Activated gamma-delta T cell treated with anti-CD3 and anti-CD28 coated beads, Interleukin-2, amount 50 U/mL, for 16 hours (primary cell): ENCODE data around the gene PCDHB8.
"Not testable (repeated sequence)": the region's sequence is repeated elsewhere in the genome, so short reads cannot be mapped to it uniquely, and the experiment has no call there.

Experiments used
- DNase-seq: peaks from one replicate; pipeline ENCODE4 v3.0.0-alpha.2; 2020; ENCODE audit warnings: low read depth

PCDHB8 gene

DNA sequence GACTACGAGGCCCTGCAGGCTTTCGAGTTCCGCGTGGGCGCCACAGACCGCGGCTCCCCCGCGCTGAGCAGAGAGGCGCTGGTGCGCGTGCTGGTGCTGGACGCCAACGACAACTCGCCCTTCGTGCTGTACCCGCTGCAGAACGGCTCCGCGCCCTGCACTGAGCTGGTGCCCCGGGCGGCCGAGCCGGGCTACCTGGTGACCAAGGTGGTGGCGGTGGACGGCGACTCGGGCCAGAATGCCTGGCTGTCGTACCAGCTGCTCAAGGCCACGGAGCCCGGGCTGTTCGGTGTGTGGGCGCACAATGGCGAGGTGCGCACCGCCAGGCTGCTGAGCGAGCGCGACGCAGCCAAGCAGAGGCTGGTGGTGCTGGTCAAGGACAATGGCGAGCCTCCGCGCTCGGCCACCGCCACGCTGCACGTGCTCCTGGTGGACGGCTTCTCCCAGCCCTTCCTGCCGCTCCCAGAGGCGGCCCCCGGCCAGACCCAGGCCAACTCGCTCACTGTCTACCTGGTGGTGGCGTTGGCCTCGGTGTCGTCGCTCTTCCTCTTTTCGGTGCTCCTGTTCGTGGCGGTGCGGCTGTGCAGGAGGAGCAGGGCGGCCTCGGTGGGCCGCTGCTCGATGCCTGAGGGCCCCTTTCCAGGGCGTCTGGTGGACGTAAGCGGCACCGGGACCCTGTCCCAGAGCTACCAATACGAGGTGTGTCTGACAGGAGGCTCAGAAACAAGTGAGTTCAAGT, 6.7 kb downstream of the PCDHB8 start:
- DNase-seq, result not testable (repeated sequence)

DNA sequence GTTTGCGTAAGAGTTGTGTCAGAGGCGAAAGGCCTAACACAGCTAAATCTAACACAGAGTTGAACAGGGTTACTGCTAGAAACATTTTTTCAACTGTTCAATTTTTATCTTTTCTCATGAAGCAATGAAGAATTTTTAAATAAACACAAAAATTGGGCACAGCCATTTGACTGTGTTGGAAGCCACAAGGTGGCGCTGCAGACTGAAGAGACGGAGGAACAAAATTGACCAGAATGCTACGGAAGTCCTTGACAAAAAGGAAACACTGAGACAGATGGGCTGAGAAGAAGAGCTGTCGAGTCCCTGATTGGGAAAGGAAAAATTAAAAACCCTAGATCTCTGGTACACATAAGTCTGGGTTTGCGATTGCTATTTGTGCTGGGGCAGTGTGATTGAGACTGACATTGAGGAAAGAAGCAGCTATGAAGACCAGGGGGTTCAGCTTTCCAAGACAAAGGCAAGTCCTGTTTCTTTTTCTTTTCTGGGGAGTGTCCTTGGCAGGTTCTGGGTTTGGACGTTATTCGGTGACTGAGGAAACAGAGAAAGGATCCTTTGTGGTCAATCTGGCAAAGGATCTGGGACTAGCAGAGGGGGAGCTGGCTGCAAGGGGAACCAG, 9.4 kb downstream of the PCDHB8 start, which contains the start of gene PCDHB9:
Gene PCDHB9 (plus strand): TSS at position 265 of the 616 bp plus-strand sequence. CDS start 158 bp downstream, at position 423.
- DNase-seq, result no peak

DNA sequence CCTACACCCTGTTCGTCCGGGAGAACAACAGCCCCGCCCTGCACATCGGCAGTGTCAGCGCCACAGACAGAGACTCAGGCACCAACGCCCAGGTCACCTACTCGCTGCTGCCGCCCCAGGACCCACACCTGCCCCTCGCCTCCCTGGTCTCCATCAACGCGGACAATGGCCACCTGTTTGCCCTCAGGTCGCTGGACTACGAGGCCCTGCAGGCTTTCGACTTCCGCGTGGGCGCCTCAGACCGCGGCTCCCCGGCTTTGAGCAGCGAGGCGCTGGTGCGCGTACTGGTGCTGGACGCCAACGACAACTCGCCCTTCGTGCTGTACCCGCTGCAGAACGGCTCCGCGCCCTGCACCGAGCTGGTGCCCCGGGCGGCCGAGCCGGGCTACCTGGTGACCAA, 11.1 kb downstream of the PCDHB8 start:
- not testable (repeated sequence) for DNase-seq

DNA sequence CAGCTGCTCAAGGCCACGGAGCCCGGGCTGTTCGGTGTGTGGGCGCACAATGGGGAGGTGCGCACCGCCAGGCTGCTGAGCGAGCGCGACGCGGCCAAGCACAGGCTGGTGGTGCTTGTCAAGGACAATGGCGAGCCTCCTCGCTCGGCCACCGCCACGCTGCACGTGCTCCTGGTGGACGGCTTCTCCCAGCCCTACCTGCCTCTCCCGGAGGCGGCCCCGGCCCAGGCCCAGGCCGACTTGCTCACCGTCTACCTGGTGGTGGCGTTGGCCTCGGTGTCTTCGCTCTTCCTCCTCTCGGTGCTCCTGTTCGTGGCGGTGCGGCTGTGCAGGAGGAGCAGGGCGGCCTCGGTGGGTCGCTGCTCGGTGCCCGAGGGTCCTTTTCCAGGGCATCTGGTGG, 11.5 kb downstream of the PCDHB8 start:
- DNase-seq, result not testable (repeated sequence)

DNA sequence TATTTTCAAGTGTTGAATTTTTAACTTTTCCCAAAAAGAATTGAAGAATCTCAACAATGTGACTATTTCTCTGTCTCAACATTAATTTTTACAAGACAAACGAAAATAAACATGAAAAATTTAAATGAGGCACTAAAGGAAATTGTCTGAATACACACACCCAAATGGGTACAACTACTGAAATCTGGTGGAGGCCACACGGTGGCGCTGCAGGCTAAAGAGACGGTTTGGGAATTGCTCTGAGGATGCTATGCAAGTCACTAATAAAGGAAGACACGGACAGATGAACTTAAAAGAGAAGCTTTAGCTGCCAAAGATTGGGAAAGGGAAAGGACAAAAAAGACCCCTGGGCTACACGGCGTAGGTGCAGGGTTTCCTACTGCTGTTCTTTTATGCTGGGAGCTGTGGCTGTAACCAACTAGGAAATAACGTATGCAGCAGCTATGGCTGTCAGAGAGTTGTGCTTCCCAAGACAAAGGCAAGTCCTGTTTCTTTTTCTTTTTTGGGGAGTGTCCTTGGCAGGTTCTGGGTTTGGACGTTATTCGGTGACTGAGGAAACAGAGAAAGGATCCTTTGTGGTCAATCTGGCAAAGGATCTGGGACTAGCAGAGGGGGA, 14.6 kb downstream of the PCDHB8 start, which contains the start of gene PCDHB10:
Gene PCDHB10 (plus strand): TSS at position 244 of the 616 bp plus-strand sequence. CDS start 200 bp downstream, at position 444.
- no peak for DNase-seq

DNA sequence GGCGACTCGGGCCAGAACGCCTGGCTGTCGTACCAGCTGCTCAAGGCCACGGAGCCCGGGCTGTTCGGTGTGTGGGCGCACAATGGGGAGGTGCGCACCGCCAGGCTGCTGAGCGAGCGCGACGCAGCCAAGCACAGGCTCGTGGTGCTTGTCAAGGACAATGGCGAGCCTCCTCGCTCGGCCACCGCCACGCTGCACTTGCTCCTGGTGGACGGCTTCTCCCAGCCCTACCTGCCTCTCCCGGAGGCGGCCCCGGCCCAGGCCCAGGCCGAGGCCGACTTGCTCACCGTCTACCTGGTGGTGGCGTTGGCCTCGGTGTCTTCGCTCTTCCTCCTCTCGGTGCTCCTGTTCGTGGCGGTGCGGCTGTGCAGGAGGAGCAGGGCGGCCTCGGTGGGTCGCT, 16.7 kb downstream of the PCDHB8 start:
- DNase-seq, result not testable (repeated sequence)

DNA sequence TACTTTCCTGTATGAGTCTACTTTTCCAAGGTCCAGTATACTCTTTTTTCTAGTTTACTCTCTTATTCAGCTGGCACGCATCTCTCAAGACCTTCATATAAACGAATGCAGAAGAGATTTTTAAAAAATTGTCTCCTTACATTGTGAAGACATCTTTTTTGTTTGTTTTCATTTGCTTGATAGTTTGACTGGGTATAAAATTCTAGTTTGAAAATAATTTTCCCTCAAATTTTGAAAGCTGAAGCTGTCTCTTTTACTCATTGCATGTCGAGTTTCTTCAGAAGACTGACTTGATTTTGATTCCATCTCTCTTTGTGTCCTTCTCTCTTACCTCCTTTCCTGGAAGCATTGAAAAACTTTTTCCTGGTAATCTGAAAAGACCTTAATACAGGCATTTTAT, 18.8 kb downstream of the PCDHB8 start:
- no peak for DNase-seq

DNA sequence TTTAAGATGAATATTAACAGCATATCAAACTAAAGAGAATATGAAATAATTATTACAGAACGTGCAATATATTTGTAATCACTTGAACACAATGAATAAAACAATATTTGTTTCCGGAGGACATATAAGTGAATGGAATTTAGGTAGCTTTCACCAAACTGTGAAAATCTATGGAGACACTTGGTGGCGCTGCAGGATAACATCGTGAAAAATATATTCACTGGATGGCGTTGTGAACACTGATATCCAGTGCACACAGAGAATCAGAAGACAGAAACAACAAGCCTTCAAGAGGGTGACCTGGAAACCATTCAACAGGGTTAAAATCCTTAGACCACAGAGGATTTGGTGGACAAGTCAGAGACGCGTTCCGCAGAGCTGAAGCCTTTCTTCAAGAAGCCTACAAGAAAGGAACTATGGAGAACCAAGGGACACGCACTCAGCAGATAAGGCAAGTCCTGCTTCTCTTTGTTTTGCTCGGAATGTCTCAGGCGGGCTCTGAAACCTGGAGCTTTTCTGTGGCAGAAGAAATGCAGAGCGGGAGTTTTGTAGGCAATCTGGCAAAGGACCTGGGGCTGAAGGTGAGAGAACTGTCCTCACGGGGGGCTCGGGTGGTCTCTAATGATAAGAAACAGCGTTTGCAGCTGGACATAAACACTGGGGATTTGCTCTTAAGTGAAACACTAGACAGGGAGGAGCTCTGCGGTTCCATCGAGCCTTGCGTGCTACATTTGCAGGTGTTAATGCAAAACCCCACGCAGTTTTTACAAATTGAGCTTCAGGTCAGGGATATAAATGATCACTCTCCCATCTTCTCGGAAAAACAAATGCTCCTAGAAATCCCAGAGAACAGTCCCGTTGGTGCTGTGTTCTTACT, 22.0 kb downstream of the PCDHB8 start, which contains the start of gene PCDHB11:
Gene PCDHB11 (plus strand): TSS at position 269 of the 877 bp plus-strand sequence. CDS start 148 bp downstream, at position 417.
- no peak for DNase-seq

DNA sequence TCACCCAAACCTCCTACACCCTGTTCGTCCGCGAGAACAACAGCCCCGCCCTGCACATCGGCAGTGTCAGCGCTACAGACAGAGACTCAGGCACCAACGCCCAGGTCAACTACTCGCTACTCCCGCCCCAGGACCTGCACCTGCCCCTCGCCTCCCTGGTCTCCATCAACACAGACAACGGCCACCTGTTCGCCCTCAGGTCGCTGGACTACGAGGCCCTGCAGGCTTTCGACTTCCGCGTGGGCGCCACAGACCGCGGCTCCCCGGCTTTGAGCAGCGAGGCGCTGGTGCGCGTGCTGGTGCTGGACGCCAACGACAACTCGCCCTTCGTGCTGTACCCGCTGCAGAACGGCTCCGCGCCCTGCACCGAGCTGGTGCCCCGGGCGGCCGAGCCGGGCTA, 23.5 kb downstream of the PCDHB8 start:
- DNase-seq, result not testable (repeated sequence)

DNA sequence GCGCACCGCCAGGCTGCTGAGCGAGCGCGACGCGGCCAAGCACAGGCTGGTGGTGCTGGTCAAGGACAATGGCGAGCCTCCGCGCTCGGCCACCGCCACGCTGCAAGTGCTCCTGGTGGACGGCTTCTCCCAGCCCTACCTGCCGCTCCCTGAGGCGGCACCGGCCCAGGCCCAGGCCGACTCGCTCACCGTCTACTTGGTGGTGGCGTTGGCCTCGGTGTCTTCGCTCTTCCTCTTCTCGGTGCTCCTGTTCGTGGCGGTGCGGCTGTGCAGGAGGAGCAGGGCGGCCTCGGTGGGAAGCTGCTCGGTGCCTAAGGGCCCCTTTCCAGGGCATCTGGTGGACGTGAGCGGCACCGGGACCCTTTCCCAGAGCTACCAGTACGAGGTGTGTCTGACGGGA, 24.1 kb downstream of the PCDHB8 start:
- DNase-seq, result not testable (repeated sequence)

DNA sequence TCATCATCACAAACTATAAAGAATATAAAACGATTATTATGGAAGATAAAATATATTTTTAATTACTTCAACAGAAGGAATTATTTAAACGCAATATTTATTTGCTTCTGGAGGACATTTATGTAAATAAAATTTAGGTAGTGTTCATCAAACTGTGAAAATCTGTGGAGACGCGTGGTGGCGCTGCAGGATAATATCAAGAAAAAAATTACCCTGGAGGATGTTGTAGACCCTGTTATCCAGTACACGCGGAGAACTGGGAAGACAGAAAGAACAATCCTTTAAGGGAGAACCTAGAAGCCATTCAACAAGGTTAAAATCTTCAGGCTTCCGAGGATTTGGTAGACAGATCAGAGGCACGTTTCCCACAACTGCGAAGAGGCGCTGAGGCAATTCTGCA, 30.9 kb downstream of the PCDHB8 start, which contains the start of gene PCDHB12:
Gene PCDHB12 (plus strand): TSS at position 242 of the 400 bp plus-strand sequence. CDS start 189 bp downstream, outside the sequence.
- no peak for DNase-seq

DNA sequence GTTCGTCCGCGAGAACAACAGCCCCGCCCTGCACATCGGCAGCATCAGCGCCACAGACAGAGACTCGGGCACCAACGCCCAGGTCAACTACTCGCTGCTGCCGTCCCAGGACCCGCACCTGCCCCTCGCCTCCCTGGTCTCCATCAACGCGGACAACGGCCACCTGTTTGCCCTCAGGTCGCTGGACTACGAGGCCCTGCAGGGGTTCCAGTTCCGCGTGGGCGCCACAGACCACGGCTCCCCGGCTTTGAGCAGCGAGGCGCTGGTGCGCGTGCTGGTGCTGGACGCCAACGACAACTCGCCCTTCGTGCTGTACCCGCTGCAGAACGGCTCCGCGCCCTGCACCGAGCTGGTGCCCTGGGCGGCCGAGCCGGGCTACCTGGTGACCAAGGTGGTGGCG, 32.7 kb downstream of the PCDHB8 start:
- not testable (repeated sequence) for DNase-seq

DNA sequence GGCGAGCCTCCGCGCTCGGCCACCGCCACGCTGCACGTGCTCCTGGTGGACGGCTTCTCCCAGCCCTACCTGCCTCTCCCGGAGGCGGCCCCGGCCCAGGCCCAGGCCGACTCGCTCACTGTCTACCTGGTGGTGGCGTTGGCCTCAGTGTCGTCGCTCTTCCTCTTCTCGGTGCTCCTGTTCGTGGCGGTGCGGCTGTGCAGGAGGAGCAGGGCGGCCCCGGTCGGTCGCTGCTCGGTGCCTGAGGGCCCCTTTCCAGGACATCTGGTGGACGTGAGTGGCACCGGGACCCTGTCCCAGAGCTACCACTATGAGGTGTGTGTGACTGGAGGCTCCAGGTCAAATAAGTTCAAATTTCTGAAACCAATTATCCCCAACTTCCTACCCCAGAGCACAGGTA, 33.3 kb downstream of the PCDHB8 start:
- not testable (repeated sequence) for DNase-seq

DNA sequence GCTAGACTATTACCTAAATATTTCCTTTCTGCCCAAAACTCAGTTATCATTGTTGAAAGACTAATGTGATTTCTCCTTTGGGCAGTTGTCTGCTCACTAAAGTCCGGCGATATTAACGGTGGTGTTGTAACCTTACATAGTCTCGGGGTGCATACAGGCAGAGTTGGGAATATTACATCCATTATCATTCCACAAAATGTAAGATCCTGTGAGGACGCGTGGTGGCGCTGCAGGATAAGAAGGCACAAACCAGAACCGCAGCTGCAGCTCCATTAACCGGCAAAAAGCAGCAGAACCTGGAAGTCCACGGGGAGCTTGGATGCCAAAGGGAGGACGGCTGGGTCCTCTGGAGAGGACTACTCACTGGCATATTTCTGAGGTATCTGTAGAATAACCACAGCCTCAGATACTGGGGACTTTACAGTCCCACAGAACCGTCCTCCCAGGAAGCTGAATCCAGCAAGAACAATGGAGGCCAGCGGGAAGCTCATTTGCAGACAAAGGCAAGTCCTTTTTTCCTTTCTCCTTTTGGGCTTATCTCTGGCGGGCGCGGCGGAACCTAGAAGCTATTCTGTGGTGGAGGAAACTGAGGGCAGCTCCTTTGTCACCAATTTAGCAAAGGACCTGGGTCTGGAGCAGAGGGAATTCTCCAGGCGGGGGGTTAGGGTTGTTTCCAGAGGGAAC, 36.2 kb downstream of the PCDHB8 start, which contains the start of gene PCDHB13:
Gene PCDHB13 (plus strand): TSS at position 264 of the 684 bp plus-strand sequence. CDS start 205 bp downstream, at position 469.
- not testable (repeated sequence) for DNase-seq

DNA sequence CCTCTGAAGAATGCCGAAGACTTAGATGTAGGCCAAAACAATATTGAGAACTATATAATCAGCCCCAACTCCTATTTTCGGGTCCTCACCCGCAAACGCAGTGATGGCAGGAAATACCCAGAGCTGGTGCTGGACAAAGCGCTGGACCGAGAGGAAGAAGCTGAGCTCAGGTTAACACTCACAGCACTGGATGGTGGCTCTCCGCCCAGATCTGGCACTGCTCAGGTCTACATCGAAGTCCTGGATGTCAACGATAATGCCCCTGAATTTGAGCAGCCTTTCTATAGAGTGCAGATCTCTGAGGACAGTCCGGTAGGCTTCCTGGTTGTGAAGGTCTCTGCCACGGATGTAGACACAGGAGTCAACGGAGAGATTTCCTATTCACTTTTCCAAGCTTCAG, 37.0 kb downstream of the PCDHB8 start:
- not testable (repeated sequence) for DNase-seq

DNA sequence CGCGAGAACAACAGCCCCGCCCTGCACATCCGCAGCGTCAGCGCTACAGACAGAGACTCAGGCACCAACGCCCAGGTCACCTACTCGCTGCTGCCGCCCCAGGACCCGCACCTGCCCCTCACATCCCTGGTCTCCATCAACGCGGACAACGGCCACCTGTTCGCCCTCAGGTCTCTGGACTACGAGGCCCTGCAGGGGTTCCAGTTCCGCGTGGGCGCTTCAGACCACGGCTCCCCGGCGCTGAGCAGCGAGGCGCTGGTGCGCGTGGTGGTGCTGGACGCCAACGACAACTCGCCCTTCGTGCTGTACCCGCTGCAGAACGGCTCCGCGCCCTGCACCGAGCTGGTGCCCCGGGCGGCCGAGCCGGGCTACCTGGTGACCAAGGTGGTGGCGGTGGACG, 37.9 kb downstream of the PCDHB8 start:
- DNase-seq, result not testable (repeated sequence)

DNA sequence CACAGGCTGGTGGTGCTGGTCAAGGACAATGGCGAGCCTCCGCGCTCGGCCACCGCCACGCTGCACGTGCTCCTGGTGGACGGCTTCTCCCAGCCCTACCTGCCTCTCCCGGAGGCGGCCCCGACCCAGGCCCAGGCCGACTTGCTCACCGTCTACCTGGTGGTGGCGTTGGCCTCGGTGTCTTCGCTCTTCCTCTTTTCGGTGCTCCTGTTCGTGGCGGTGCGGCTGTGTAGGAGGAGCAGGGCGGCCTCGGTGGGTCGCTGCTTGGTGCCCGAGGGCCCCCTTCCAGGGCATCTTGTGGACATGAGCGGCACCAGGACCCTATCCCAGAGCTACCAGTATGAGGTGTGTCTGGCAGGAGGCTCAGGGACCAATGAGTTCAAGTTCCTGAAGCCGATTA, 38.4 kb downstream of the PCDHB8 start:
- DNase-seq, result not testable (repeated sequence)

DNA sequence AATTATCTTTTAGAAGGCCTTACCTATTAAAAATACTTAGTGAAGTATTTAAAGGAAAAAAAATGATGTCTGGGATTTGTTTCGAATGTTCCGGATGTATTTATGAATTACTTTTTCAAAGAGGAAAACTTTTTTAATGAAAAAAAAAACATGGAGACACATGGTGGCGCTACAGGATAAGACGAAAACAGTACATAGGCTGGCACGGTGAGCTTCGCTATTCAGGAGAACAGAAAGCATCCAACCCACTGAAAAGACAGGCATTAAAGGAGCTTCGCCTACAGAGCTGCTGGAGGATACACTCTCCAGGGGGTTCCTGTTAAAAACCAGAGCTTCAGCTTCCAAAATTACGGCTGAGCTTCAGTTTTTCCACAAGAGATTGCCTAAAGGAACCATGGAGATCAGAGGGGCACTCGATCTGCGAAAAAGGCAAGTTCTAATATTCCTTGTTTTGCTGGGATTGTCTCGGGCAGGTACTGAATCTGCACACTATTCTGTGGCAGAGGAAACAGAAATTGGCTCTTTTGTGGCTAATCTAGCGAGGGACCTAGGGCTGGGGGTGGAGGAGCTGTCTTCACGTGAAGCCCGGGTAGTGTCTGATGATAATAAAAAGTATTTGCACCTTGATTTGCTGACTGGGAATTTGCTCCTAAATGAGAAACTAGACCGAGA, 45.7 kb downstream of the PCDHB8 start, which contains the start of gene PCDHB14:
Gene PCDHB14 (plus strand): TSS at position 232 of the 672 bp plus-strand sequence. CDS start 163 bp downstream, at position 395.
- no peak for DNase-seq

DNA sequence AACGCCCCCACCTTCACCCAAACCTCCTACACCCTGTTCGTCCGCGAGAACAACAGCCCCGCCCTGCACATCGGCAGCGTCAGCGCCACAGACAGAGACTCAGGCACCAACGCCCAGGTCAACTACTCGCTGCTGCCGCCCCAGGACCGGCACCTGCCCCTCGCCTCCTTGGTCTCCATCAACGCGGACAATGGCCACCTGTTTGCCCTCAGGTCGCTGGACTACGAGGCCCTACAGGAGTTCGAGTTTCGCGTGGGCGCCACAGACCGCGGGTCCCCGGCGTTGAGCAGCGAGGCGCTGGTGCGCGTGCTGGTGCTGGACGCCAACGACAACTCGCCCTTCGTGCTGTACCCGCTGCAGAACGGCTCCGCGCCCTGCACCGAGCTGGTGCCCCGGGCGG, 47.3 kb downstream of the PCDHB8 start:
- DNase-seq, result not testable (repeated sequence)

DNA sequence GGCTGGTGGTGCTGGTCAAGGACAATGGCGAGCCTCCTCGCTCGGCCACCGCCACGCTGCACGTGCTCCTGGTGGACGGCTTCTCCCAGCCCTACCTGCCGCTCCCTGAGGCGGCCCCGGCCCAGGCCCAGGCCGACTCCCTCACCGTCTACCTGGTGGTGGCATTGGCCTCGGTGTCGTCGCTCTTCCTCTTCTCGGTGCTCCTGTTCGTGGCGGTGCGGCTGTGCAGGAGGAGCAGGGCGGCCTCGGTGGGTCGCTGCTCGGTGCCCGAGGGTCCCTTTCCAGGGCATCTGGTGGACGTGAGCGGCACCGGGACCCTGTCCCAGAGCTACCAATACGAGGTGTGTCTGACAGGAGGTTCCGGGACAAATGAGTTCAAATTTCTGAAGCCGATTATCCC, 47.8 kb downstream of the PCDHB8 start:
- DNase-seq, result not testable (repeated sequence)
